WTC11 (cell line): ENCODE measurements around the gene C1QTNF9B. TPM values are rescaled to one million over a fixed set of nuclear protein-coding genes. Genes with fewer than 3 reads are reported as not detected.
"Not testable (repeated sequence)": the region's sequence is repeated elsewhere in the genome, so short reads cannot be mapped to it uniquely, and the experiment has no call there.

Experiments
- ATAC-seq: fragments of 200-7000 bp; cut with Tn5 transposase; 2 replicates; pipeline ENCODE4 v1.10.0; 2021; ENCODE audit warnings: mild to moderate bottlenecking, moderate library complexity
- CTCF ChIA-PET: fragments of 300-600 bp; sonication (Branson Sonifier 250); formaldehyde crosslinking; loops from one replicate; lab custom pipeline; 2021; ENCODE audit warnings: antibody characterized with exemption; lab: Charles Lee
- POLR2A ChIA-PET: fragments of 350-600 bp; sonication (Branson Sonifier 250); formaldehyde crosslinking; loops from one replicate; lab custom pipeline; 2021; ENCODE audit warnings: antibody characterized with exemption; lab: Charles Lee
- DNase-seq: peaks from one replicate; pipeline ENCODE4 v3.0.0; 2021; ENCODE audit warnings: low spot score
- H3K27ac Mint-ChIP-seq: 2 replicates; pipeline ENCODE4 v1.8.0; 2021; ENCODE audit warnings: mixed read lengths
- H3K27me3 Mint-ChIP-seq: 2 replicates; pipeline ENCODE4 v1.8.0; 2021; ENCODE audit warnings: low read depth, mild to moderate bottlenecking, moderate library complexity, mixed read lengths
- H3K36me3 Mint-ChIP-seq: 2 replicates; pipeline ENCODE4 v1.8.0; 2021; ENCODE audit warnings: mixed read lengths
- H3K4me1 Mint-ChIP-seq: 2 replicates; pipeline ENCODE4 v1.8.0; 2022; ENCODE audit warnings: mixed read lengths
- H3K4me3 Mint-ChIP-seq: 2 replicates; pipeline ENCODE4 v1.8.0; 2021; ENCODE audit warnings: mild to moderate bottlenecking, moderate library complexity, mixed read lengths
- H3K9me3 Mint-ChIP-seq: 2 replicates; pipeline ENCODE4 v1.8.0; 2021; ENCODE audit warnings: mixed read lengths
- CREB1 ChIP-seq: sonication (generic); formaldehyde crosslinking; IDR thresholded peaks from 2 replicates; pipeline ENCODE4 v1.8.0; 2023; ENCODE audit warnings: mild to moderate bottlenecking, missing genetic modification reagents
- EMX1 ChIP-seq: fragments of 250-450 bp; sonication (Bioruptor Pico); IDR thresholded peaks from 2 replicates; pipeline ENCODE4 v1.8.0; 2021; ENCODE audit warnings: mild to moderate bottlenecking
- ETV6 ChIP-seq: sonication (generic); formaldehyde crosslinking; IDR thresholded peaks from 2 replicates; pipeline ENCODE4 v1.8.1; 2022; ENCODE audit warnings: mild to moderate bottlenecking, missing genetic modification reagents
- FOXK1 ChIP-seq: sonication (generic); formaldehyde crosslinking; IDR thresholded peaks from 2 replicates; pipeline ENCODE4 v1.8.0; 2022; ENCODE audit warnings: mild to moderate bottlenecking, moderate library complexity, missing genetic modification reagents
- FOXP1 ChIP-seq: sonication (generic); formaldehyde crosslinking; IDR thresholded peaks from 2 replicates; pipeline ENCODE4 v1.8.0; 2022; ENCODE audit warnings: missing genetic modification reagents, mild to moderate bottlenecking, moderate library complexity, borderline replicate concordance
- HMGA2 ChIP-seq: fragments of 250-450 bp; sonication (Bioruptor Pico); IDR thresholded peaks from 2 replicates; pipeline ENCODE4 v1.4.0; 2021; ENCODE audit warnings: mild to moderate bottlenecking, moderate library complexity
- HMGXB4 ChIP-seq: sonication (generic); formaldehyde crosslinking; IDR thresholded peaks from 2 replicates; pipeline ENCODE4 v1.8.1; 2023; ENCODE audit warnings: mild to moderate bottlenecking, moderate library complexity, missing genetic modification reagents
- JAZF1 ChIP-seq: fragments of 250-450 bp; sonication (Bioruptor Pico); IDR thresholded peaks from 2 replicates; pipeline ENCODE4 v1.9.0; 2021; ENCODE audit warnings: moderate library complexity, mild to moderate bottlenecking, inconsistent platforms
- MYBL2 ChIP-seq: sonication (generic); formaldehyde crosslinking; IDR thresholded peaks from 2 replicates; pipeline ENCODE4 v1.8.1; 2023; ENCODE audit warnings: mild to moderate bottlenecking, moderate library complexity, missing genetic modification reagents
- NR2C2 ChIP-seq: sonication (generic); formaldehyde crosslinking; IDR thresholded peaks from 2 replicates; pipeline ENCODE4 v1.8.0; 2022; ENCODE audit warnings: mild to moderate bottlenecking, missing genetic modification reagents
- SMAD4 ChIP-seq: sonication (generic); formaldehyde crosslinking; IDR thresholded peaks from 2 replicates; pipeline ENCODE4 v1.8.0; 2022; ENCODE audit warnings: mild to moderate bottlenecking, missing genetic modification reagents
- TEAD1 ChIP-seq: sonication (generic); formaldehyde crosslinking; IDR thresholded peaks from 2 replicates; pipeline ENCODE4 v1.8.0; 2022; ENCODE audit warnings: mild to moderate bottlenecking, missing genetic modification reagents
- TEAD4 ChIP-seq: sonication (generic); formaldehyde crosslinking; IDR thresholded peaks from 2 replicates; pipeline ENCODE4 v1.8.0; 2022; ENCODE audit warnings: mild to moderate bottlenecking, missing genetic modification reagents
- ZNF317 ChIP-seq: sonication (generic); formaldehyde crosslinking; IDR thresholded peaks from 2 replicates; pipeline ENCODE4 v1.8.1; 2023; ENCODE audit warnings: low read depth, mild to moderate bottlenecking, moderate library complexity, missing genetic modification reagents, borderline replicate concordance
- total RNA-seq: library from RNA; stranded (reverse); gene quantifications from 3 replicates; pipeline ENCODE4 v1.2.3, GENCODE V29; 2021
- TF ChIP-seq, protein P1 (sequence below): sonication (generic); formaldehyde crosslinking; IDR thresholded peaks from 2 replicates; pipeline ENCODE4 v1.8.1; 2022; ENCODE audit warnings: mild to moderate bottlenecking, missing genetic modification reagents, moderate library complexity, borderline replicate concordance
- TF ChIP-seq, protein P2 (sequence below): fragments of 250-450 bp; sonication (Bioruptor Pico); IDR thresholded peaks from 2 replicates; pipeline ENCODE4 v1.9.0; 2021; ENCODE audit warnings: mild to moderate bottlenecking, borderline replicate concordance
- TF ChIP-seq, protein P3 (sequence below): sonication (generic); formaldehyde crosslinking; IDR thresholded peaks from 2 replicates; pipeline ENCODE4 v1.8.0; 2022; ENCODE audit warnings: missing genetic modification reagents

C1QTNF9B gene
- total RNA-seq, 1 experiment from 2014 or later = 0.20 TPM

GRCh38 chr13:23883255-23883654 lies 14.0 kb downstream of the C1QTNF9B start:
- Mint-ChIP-seq H3K27me3 (no peaks in the 10 kb centered on the region), H3K9me3 (no peaks in the 10 kb centered on the region), H3K27ac (no peak overlapping the region), H3K4me3 (no peak overlapping the region), H3K4me1 (peaks cover 9% of the 10 kb centered on the region), H3K36me3 (peaks cover 18% of the 10 kb centered on the region)
- ChIA-PET POLR2A (no interaction called here), CTCF (no interaction called here)
- DNase-seq = no peak
- TF ChIP-seq ZNF317 (no peak), HMGA2 (CRISPR knock-in tag) (no peak), FOXK1 (CRISPR knock-in tag) (no peak), EMX1 (CRISPR knock-in tag) (no peak), TEAD4 (CRISPR knock-in tag) (no peak), TEAD1 (CRISPR knock-in tag) (no peak), MYBL2 (no peak), ETV6 (CRISPR knock-in tag) (no peak), FOXP1 (CRISPR knock-in tag) (no peak), CREB1 (CRISPR knock-in tag) (no peak), SMAD4 (CRISPR knock-in tag) (no peak), NR2C2 (CRISPR knock-in tag) (no peak), JAZF1 (no peak), HMGXB4 (no peak)
- TF ChIP-seq, protein P1, sequence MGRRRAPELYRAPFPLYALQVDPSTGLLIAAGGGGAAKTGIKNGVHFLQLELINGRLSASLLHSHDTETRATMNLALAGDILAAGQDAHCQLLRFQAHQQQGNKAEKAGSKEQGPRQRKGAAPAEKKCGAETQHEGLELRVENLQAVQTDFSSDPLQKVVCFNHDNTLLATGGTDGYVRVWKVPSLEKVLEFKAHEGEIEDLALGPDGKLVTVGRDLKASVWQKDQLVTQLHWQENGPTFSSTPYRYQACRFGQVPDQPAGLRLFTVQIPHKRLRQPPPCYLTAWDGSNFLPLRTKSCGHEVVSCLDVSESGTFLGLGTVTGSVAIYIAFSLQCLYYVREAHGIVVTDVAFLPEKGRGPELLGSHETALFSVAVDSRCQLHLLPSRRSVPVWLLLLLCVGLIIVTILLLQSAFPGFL = no peak
- TF ChIP-seq, protein P2, sequence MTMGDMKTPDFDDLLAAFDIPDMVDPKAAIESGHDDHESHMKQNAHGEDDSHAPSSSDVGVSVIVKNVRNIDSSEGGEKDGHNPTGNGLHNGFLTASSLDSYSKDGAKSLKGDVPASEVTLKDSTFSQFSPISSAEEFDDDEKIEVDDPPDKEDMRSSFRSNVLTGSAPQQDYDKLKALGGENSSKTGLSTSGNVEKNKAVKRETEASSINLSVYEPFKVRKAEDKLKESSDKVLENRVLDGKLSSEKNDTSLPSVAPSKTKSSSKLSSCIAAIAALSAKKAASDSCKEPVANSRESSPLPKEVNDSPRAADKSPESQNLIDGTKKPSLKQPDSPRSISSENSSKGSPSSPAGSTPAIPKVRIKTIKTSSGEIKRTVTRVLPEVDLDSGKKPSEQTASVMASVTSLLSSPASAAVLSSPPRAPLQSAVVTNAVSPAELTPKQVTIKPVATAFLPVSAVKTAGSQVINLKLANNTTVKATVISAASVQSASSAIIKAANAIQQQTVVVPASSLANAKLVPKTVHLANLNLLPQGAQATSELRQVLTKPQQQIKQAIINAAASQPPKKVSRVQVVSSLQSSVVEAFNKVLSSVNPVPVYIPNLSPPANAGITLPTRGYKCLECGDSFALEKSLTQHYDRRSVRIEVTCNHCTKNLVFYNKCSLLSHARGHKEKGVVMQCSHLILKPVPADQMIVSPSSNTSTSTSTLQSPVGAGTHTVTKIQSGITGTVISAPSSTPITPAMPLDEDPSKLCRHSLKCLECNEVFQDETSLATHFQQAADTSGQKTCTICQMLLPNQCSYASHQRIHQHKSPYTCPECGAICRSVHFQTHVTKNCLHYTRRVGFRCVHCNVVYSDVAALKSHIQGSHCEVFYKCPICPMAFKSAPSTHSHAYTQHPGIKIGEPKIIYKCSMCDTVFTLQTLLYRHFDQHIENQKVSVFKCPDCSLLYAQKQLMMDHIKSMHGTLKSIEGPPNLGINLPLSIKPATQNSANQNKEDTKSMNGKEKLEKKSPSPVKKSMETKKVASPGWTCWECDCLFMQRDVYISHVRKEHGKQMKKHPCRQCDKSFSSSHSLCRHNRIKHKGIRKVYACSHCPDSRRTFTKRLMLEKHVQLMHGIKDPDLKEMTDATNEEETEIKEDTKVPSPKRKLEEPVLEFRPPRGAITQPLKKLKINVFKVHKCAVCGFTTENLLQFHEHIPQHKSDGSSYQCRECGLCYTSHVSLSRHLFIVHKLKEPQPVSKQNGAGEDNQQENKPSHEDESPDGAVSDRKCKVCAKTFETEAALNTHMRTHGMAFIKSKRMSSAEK (CRISPR knock-in tag) = no peak
- TF ChIP-seq, protein P3, sequence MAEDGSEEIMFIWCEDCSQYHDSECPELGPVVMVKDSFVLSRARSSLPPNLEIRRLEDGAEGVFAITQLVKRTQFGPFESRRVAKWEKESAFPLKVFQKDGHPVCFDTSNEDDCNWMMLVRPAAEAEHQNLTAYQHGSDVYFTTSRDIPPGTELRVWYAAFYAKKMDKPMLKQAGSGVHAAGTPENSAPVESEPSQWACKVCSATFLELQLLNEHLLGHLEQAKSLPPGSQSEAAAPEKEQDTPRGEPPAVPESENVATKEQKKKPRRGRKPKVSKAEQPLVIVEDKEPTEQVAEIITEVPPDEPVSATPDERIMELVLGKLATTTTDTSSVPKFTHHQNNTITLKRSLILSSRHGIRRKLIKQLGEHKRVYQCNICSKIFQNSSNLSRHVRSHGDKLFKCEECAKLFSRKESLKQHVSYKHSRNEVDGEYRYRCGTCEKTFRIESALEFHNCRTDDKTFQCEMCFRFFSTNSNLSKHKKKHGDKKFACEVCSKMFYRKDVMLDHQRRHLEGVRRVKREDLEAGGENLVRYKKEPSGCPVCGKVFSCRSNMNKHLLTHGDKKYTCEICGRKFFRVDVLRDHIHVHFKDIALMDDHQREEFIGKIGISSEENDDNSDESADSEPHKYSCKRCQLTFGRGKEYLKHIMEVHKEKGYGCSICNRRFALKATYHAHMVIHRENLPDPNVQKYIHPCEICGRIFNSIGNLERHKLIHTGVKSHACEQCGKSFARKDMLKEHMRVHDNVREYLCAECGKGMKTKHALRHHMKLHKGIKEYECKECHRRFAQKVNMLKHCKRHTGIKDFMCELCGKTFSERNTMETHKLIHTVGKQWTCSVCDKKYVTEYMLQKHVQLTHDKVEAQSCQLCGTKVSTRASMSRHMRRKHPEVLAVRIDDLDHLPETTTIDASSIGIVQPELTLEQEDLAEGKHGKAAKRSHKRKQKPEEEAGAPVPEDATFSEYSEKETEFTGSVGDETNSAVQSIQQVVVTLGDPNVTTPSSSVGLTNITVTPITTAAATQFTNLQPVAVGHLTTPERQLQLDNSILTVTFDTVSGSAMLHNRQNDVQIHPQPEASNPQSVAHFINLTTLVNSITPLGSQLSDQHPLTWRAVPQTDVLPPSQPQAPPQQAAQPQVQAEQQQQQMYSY (CRISPR knock-in tag) = no peak
- ATAC-seq = no peak

GRCh38 chr13:23881402-23881800 lies 15.9 kb downstream of the C1QTNF9B start:
- ChIA-PET CTCF (interaction anchor here (0.7 kb wide), 1 partner anchor 414 kb away, joined by 3 read pairs; no protein-coding TSS in a partner anchor), POLR2A (interaction anchor here (0.7 kb wide), 1 partner anchor 353 kb away, joined by 5 read pairs; no protein-coding TSS in a partner anchor)
- H3K9me3 Mint-ChIP-seq, DNase-seq, H3K27ac Mint-ChIP-seq, H3K4me1 Mint-ChIP-seq, H3K4me3 Mint-ChIP-seq, H3K27me3 Mint-ChIP-seq, ATAC-seq: not testable (repeated sequence)
- H3K36me3 Mint-ChIP-seq = peaks cover 21% of the 10 kb centered on the region

DNA sequence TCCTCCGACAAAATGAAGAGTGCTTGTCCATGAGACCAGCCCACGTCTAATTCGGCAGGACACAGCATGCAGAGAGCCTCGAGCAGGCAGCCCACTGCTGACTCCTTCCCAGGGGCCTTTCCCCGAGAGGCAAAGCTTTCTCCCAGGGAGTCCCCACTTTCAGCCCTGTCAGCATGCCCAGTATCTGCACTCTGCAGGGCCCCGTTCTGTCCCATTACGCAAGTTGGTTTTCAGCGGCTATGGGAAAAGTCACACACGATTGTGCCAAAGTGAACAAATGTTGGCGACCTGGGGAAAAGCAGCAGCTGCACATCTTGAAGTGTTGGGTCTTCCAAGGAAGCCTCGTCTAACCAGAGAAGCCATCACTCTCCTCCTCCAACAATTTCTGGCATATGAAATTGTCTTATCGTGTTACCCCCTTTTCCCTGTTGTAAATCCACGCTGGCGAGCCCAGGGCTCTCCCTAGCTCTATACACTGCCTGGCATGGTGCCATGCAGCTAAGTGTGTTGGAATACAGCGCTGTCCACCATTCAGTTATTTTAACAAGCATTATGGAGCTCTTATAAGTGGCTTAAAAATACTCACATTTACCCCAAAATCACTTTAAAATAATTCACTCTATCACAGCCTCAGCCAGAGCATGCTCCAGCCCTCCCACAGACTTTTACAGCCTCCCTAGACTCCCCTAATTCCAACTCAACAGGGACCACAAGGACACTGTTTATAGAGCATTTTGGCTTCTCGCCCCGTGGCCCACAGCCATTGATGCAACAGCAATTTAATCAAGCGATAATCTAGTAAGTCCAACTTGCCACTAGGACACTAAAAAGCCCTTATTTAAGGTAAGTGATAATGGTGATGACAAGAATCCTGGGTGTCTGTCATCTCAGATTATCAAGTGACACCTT lies 16.6 kb downstream of the C1QTNF9B start:
- CTCF ChIA-PET = interaction anchor here (1.6 kb wide), 1 partner anchor 9 kb away, joined by 3 read pairs; no protein-coding TSS in a partner anchor
- H3K4me3 Mint-ChIP-seq, H3K27me3 Mint-ChIP-seq, H3K9me3 Mint-ChIP-seq, ATAC-seq, DNase-seq, H3K27ac Mint-ChIP-seq, POLR2A ChIA-PET, H3K4me1 Mint-ChIP-seq: not testable (repeated sequence)
- peaks cover 21% of the 10 kb centered on the region for H3K36me3 Mint-ChIP-seq
